ENCODE measurements around the gene HSF5. TPM values are rescaled to one million over a fixed set of nuclear protein-coding genes. Genes with fewer than 3 reads are reported as not detected.

The HSF5 gene
- total RNA-seq, 1 experiment from 2014 or later: not detected

- H3K4me1 ChIP-seq (ENCODE audit: insufficient read depth, low read length): peaks cover 12% of the 10 kb centered on the region
- no peak overlapping the region for H3K27ac ChIP-seq (ENCODE audit: low read length)
- H2AFZ ChIP-seq (ENCODE audit: low read length): no peak overlapping the region
- ChIA-PET POLR2A (ENCODE audit: unreplicated experiment) (no interaction called here), CTCF (interaction anchor here (0.6 to 0.8 kb wide), 4 partner anchors 57 to 187 kb away, joined by 3 to 6 read pairs (median 4); no protein-coding TSS in a partner anchor)
- no peak overlapping the region for H3K4me3 ChIP-seq (ENCODE audit: low read length)
- intact Hi-C loops (cut with micrococcal nuclease): no loop called here
- DNase-seq (peak; percentile 32), ATAC-seq (no peak)
- H3K4me2 ChIP-seq (ENCODE audit: low read length): no peak overlapping the region
- no peaks in the 10 kb centered on the region for H3K27me3 ChIP-seq (ENCODE audit: low read length)
- no peaks in the 10 kb centered on the region for H3K9me2 ChIP-seq (replicated peaks; ENCODE audit: low read length)
- TF ChIP-seq EZH2phosphoT487 (IDR thresholded peaks at IDR 0.05; ENCODE audit: borderline replicate concordance, low read length) (no peak), CTCF (conservative IDR thresholded peaks at IDR 0.05; ENCODE audit: low read depth, low read length) (peak; percentile 58), EZH2 (IDR thresholded peaks at IDR 0.05; ENCODE audit: low read length, unreplicated experiment) (no peak)
- H3F3A ChIP-seq (ENCODE audit: low read length, unreplicated experiment): no peaks in the 10 kb centered on the region
- no peaks in the 10 kb centered on the region for H4K20me1 ChIP-seq (ENCODE audit: low read length)
- no TSS peak for BruUV-seq (replicated peaks)
- no peaks in the 10 kb centered on the region for H3K9me3 ChIP-seq (ENCODE audit: low read length)
- H3K79me2 ChIP-seq (ENCODE audit: low read length): no peaks in the 10 kb centered on the region
- no peak overlapping the region for H3K9ac ChIP-seq (ENCODE audit: low read length)
- no peaks in the 10 kb centered on the region for H3K36me3 ChIP-seq (ENCODE audit: low read depth, low read length)
Measured at GRCh38 chr17:58520843-58521430, 32.7 kb upstream of the HSF5 start.

- no peaks in the 10 kb centered on the region for H3F3A ChIP-seq (ENCODE audit: low read length, unreplicated experiment)
- ChIA-PET CTCF (interaction anchor here (0.7 to 1.0 kb wide), 3 partner anchors 113 to 546 kb away, joined by 3 to 7 read pairs (median 4); no protein-coding TSS in a partner anchor), POLR2A (ENCODE audit: unreplicated experiment) (interaction anchor here (0.6 to 1.0 kb wide), 3 partner anchors 114 to 299 kb away, joined by 3 to 8 read pairs (median 5); no protein-coding TSS in a partner anchor)
- H3K79me2 ChIP-seq (ENCODE audit: low read length): peaks cover 8% of the 10 kb centered on the region
- H4K20me1 ChIP-seq (ENCODE audit: low read length): no peaks in the 10 kb centered on the region
- no peaks in the 10 kb centered on the region for H3K27me3 ChIP-seq (ENCODE audit: low read length)
- H3K4me3 ChIP-seq (ENCODE audit: low read length): peak overlapping the region; percentile 83
- ATAC-seq (peak; percentile 73), DNase-seq (peak; percentile 100)
- no peaks in the 10 kb centered on the region for H3K9me2 ChIP-seq (replicated peaks; ENCODE audit: low read length)
- H3K4me1 ChIP-seq (ENCODE audit: insufficient read depth, low read length): peaks cover 24% of the 10 kb centered on the region
- intact Hi-C loops (cut with micrococcal nuclease): loop anchor here (1.0 to 10.0 kb wide), 11 partner anchors 59 to 637 kb away; partner anchors contain the start of genes PRR11, RAD51C, SKA2 and SUPT4H1
- H3K4me2 ChIP-seq (ENCODE audit: low read length): peak overlapping the region; percentile 97
- H3K9me3 ChIP-seq (ENCODE audit: low read length): no peaks in the 10 kb centered on the region
- TF ChIP-seq CTCF (conservative IDR thresholded peaks at IDR 0.05; ENCODE audit: low read depth, low read length): no peak
- TF ChIP-seq EZH2phosphoT487 (IDR thresholded peaks at IDR 0.05; ENCODE audit: borderline replicate concordance, low read length): no peak
- no peak for TF ChIP-seq EZH2 (IDR thresholded peaks at IDR 0.05; ENCODE audit: low read length, unreplicated experiment)
- H3K27ac ChIP-seq (ENCODE audit: low read length): peak overlapping the region; percentile 63
- peak overlapping the region; percentile 82 for H3K9ac ChIP-seq (ENCODE audit: low read length)
- BruUV-seq (replicated peaks): no TSS peak
- no peaks in the 10 kb centered on the region for H3K36me3 ChIP-seq (ENCODE audit: low read depth, low read length)
- peak overlapping the region; percentile 100 for H2AFZ ChIP-seq (ENCODE audit: low read length)
Measured at GRCh38 chr17:58517928-58518609, 29.9 kb upstream of the HSF5 start.
